Stimulated activated CD8-positive, alpha-beta memory T cell treated with anti-CD3 and anti-CD28 coated beads, Interleukin-2, amount 100 ng/mL, for 48 hours (primary cell): ENCODE data around the gene ATP5ME.
"Not testable (repeated sequence)": the region's sequence is repeated elsewhere in the genome, so short reads cannot be mapped to it uniquely, and the experiment has no call there.

ENCODE experiments used
- DNase-seq, 2 donors: peaks; one replicate each; pipeline ENCODE4 v3.0.0-alpha.2; 2020; ENCODE audit warnings: low read depth in 2 of 2

The ATP5ME gene

DNA sequence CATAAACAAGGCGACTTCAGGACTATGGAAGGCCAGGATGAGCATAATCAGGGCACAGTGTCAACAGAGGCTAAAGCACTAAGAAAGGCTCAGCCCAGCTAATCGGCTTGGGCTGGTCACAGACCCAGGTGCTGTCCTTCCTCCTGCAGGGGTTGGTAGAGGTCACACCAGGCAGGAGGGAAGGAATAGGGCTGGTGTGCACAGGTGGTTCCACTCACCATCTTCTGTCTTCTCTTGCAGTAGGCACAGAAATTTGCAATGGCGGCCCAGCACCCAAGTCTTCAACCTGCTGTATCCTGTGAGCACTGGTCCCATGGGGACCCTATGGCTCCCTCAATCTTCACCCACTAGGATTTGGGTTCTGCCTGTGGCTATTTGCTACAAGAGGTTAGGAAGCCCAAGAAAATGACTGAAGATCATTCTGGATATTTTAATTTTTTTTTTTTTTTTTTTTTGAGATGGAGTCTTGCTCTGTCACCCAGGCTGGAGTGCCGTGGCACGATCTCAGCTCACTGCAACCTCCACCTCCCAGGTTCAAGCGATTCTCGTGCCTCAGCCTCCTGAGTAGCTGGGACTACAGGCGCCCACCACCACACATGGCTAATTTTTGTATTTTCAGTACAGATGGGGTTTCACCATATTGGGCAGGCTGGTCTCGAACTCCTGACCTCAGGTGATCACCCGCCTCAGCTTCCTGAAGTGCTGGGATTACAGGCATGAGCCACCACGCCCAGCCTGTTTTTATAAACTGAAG lies 4.1 kb downstream of the ATP5ME start:
- not testable (repeated sequence) for DNase-seq

- not testable (repeated sequence) for DNase-seq
Measured at GRCh38 chr4:668219-668618, 5.9 kb downstream of the ATP5ME start.

DNA sequence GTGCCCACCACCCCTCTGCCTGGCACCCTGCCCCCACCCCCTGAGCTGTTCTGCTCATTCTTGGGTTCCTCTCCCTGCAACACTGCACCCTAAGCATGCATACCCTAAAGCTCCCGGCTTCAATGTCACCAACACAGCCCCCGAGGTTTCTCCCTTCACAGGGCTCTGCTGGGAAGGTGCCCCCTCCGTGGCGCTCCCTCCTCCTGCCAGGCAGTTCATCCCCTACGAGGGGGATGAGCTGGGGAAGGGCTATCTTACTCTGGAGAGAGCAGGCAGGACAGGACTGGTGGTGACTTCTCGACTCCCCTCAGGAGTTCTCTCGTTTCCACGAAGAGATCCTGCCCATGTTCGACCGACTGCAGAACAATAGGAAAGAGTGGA lies 6.5 kb downstream of the ATP5ME start:
- no peak for DNase-seq

- DNase-seq: no peak
Measured at GRCh38 chr4:666822-667544, 7.1 kb downstream of the ATP5ME start.

DNA sequence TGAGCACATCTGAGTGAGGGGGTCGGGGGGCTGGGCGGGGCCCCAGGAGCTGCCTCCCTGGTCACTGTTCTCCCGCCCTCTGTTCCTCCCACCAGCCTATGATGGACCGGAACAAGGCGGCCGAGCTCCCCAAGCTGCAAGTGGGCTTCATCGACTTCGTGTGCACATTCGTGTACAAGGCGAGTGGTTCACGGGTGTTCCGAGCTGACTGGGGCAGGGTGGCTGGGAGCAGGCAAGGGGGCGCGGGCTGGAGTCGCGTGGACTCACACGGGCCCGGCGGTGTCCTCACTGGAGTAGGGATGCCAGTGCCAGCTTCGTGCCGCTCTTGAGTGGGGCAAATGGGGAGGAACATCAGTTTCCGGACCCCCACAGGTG lies 7.7 kb downstream of the ATP5ME start:
- no peak for DNase-seq

DNA sequence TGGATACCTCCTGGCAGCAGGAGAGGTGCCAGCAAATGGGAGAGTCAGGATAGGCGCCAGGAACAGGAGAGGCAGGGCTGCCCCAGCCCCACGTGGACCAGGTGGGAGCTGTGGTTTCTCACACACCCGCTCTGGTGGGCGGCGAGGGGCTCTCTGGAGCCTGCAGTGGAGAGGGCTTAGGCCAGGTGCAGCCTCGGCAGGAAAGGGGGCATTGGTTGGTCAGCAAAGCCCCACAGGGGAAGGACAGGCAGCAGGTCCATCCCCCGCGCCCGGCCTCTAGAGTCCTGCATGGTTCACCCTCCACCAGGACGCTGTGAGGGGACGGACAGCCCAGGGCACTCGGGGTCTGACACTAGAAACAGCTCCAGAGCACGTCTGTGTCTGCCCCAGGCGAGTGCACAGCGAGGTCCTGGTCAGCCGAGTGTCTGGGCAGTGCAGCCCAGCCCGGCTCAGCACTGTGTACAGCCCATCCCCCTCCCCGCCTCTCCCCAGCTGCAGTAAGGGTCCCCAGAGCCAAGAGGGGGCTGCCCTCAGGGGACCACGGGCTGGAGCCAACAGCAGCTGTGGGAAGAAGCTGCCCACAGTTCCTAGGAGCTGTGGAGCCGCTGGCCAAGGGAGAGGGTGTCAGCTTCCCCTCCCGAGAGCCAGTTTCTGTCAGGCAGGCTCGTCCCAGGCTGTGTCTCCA lies 8.2 kb downstream of the ATP5ME start:
- no peak for DNase-seq

DNA sequence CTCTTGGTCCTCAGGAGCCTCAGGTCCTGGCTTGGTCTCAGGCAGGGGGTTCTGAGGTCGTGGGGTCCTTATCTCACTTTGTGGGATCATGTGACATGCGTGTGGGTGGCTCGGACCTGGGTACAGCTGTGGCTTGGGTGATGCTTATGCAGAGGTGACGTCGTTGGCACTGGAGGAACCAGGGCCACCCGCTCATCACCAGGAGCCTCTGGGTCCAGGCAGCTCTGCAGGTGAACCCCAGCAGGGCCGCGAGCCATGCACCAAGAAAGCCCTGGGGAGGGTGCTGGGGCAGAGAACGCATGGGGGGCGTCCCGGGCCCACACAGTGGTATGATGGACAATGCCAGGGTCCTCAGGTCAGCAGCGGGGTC lies 8.7 kb downstream of the ATP5ME start:
- DNase-seq: no peak

DNA sequence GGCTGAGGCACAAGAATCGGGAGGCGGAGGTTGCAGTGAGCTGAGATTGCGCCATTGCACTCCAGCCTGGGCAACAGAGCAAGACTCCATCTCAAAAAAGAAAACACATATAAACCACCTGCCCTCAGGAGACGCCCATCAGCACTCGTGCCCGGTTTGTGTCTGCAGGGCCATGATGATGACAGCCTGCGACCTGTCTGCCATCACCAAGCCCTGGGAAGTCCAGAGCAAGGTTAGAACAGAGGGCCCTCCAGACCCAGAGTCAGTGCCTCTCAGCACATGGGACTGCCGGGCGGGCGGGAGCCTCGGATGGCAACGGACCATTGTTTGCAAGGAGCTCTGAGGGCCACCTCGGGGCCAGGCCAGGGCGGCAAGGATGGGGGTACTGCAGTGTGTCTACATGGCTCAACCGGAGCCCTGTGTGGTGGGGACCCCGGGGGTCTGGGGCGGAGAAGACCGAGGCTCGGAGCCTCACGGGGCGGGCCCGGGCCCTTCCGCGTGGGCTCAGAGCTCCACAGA lies 9.3 kb downstream of the ATP5ME start:
- DNase-seq: no peak

- peak; percentile 70 to 73 for DNase-seq
Measured at GRCh38 chr4:663438-664428, 10.3 kb downstream of the ATP5ME start.

GRCh38 chr4:663046-663437 lies 11.0 kb downstream of the ATP5ME start:
- no peak for DNase-seq

DNA sequence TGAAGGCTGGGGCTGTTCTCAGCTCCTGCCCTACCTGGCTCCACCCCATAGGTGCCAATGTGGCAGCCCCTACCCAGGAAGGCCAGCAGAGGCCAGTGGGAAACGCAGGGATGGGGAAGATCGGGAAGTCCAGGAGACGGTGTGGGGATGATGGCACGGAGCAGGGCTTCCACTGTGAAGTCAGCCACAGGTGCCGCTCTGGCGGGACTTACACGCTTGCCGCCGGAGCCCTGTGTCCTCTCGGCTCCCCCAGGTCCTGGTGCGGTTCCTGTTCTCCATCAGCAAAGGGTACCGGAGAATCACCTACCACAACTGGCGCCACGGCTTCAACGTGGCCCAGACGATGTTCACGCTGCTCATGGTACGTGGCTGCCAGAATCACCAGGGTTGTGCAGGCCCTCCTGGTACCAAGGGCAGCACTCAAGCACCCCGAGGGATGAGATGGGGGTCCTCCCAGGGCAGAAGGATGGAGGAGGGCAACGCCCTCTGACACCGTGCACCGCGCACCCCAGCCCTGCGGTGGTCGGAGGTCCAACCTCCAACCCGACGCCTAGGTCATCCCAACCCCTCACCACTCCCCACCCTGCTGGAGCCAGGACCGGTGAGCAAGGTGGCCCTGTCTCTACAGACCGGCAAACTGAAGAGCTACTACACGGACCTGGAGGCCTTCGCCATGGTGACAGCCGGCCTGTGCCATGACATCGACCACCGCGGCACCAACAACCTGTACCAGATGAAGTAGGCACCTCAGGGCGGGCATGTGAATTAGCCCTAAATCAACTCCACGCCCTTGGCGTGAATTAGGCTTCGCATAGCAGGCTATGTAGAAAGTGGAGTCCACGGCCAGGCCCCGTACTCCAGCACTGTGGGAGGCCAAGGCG lies 12.0 kb downstream of the ATP5ME start:
- no peak for DNase-seq

GRCh38 chr4:661231-661630 lies 12.8 kb downstream of the ATP5ME start:
- DNase-seq: no peak

DNA sequence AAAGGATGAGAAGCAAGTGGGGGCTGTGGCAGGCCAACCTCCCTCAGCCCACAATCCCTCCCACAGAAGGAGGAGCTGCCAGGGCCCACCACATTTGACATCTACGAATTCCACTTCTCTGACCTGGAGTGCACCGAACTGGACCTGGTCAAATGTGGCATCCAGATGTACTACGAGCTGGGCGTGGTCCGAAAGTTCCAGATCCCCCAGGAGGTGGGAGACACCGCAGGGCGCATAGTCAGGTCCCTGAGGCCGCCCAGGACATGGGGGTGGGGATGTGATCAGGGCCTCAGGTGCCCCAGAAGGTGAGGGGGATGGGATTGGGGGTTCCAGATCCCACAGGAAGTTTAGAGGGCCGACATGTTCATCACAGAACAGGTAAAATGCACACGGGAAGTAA lies 13.7 kb downstream of the ATP5ME start:
- no peak for DNase-seq

DNA sequence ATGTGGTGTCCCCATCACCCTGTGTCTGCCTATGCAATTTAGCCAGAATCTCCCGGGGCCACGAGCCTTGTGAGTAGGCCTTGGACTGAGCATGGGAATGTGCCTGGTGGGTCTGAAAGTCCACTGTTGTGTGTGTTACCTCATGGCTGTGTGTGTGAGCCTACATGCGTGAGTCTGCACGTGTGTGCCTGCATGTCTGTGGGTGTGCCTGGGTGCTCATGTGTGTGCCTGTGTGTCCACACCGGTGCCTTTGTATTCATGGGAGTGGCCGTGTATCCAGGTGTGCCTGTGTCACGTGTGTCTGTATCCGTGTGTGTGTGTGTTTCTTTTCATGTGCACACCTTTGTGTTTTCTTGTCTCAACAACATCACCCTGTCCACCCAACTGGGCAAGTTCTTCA lies 14.2 kb downstream of the ATP5ME start:
- DNase-seq: no peak

DNA sequence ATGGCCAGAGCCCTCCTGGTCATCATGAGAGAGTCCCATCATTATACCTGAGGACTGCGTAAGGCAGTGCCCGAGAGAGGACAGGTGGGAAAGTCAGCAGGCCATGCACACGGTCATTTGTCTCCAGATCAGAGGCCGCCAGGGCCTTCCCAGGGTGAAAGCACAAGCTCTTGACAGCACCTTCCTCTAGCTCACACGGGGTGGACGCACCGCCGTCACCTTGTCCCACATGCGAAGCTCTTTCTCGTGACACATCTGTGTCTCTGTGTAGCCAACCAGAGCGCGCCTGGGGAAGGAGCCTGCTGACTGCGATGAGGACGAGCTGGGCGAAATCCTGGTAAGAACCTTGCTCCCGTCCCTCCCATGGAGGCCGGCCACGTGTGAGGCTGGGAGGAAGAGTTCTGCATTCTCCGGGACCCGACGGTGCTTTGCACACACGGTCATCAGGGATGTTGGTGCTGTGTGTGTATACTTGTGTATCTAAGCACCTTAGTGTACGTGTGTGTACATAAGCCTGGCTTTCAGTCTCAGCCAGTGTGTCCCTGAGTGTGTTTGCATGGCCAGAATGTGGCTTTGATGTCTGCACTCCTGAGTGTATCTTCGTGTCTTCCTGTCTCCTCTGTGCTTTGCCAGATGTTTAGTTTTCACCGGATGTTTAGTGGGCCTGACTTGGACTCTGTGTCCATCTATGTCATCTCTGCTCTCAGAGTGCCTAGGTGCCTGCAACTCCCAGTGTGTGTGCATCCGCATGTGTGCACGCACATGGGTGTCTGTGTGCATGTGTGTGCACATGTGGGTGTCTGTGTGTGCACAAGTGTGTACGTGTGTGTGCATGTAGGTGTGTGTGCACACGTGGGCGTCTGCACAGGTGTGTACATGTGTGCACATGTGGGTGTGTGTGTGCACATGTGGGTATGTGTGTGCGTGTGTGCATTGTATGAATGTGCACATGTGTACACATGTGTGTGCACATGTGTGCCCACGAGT lies 15.1 kb downstream of the ATP5ME start:
- no peak for DNase-seq

- no peak for DNase-seq
Measured at GRCh38 chr4:657834-658667, 16.0 kb downstream of the ATP5ME start.

DNA sequence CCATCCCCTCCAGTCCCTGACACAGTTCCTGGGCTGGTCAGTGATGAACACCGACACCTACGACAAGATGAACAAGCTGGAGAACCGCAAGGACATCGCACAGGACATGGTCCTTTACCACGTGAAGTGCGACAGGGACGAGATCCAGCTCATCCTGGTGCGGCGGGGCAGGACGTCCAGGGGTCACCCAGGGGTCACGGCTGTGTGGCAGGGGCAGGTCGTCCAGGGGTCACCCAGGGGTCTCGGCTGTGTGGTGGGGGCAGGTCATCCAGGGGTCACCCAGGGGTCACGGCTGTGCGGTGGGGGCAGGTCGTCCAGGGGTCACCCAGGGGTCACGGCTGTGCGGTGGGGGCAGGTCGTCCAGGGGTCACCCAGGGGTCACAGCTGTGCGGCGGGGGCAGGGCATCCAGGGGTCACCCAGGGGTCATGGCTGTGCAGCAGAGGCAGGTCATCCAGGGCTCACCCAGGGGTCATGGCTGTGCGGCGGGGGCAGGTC lies 16.7 kb downstream of the ATP5ME start:
- no peak for DNase-seq
